Epithelial cell of proximal tubule (primary cell): Measurements from ENCODE around the gene RNF44. TPM values are rescaled to one million over a fixed set of nuclear protein-coding genes. Genes with fewer than 3 reads are reported as not detected.

ENCODE experiments used
- DNase-seq: peaks from one replicate; pipeline ENCODE4 v3.0.0-alpha.2; 2011; ENCODE audit warnings: low read depth
- H3K4me3 ChIP-seq: 2 replicates; pipeline ENCODE4 v1.5.1; 2011; ENCODE audit warnings: low read depth, mild to moderate bottlenecking, low read length
- total RNA-seq: library from RNA; depleted of rRNA; stranded (reverse); fragments of >200 nt; gene quantifications from 2 replicates; pipeline ENCODE4 v1.2.3, GENCODE V29; 2015
- TF ChIP-seq, protein P1 (sequence below): conservative IDR thresholded peaks from 2 replicates; pipeline ENCODE4 v1.5.1; 2012; ENCODE audit warnings: low read depth, mild to moderate bottlenecking, low read length

Gene RNF44
- total RNA-seq, 1 donor from 2014 or later, result 17.1 TPM

DNA sequence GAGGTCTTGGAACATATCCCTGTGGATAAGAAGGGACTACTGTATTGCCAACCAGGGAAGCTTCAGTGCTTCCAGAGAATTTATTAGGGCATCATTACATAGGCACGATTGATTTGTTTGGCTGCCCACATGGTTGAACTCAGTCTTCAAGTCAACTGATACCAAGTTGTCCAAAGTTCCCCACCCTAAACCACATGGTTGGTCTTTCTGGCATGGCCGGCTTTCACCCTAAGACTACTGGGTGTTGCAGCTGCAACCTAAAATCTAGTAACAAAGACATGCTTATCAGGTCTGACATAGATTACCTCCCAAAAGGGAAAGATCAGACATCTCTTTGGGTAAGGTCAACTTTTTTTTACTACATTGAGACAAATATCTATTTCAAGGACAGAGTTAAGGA, 52.0 kb downstream of the RNF44 start:
- H3K4me3 ChIP-seq, result no peak overlapping the region
- TF ChIP-seq, protein P1, sequence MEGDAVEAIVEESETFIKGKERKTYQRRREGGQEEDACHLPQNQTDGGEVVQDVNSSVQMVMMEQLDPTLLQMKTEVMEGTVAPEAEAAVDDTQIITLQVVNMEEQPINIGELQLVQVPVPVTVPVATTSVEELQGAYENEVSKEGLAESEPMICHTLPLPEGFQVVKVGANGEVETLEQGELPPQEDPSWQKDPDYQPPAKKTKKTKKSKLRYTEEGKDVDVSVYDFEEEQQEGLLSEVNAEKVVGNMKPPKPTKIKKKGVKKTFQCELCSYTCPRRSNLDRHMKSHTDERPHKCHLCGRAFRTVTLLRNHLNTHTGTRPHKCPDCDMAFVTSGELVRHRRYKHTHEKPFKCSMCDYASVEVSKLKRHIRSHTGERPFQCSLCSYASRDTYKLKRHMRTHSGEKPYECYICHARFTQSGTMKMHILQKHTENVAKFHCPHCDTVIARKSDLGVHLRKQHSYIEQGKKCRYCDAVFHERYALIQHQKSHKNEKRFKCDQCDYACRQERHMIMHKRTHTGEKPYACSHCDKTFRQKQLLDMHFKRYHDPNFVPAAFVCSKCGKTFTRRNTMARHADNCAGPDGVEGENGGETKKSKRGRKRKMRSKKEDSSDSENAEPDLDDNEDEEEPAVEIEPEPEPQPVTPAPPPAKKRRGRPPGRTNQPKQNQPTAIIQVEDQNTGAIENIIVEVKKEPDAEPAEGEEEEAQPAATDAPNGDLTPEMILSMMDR, result no peak
- DNase-seq, result no peak

DNA sequence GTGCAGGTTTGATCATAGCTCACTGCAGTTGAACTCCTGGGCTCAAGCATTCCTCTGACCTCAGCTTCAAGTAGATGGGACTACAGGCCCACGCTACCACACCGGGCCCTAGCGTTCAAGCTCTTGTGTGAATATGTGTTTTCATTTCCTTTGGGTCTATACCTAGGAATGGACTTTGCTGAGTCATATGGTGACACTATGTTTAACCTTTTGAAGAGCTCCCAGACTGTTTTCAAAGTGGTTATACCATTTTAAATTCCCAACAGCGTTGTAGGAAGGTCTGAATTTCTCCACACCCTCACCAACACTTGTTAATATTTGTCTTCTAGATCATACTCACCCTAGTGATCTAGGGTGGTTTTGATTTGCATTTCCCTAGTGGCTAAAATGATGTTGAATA, 55.5 kb downstream of the RNF44 start:
- TF ChIP-seq, protein P1, result no peak
- no peak overlapping the region for H3K4me3 ChIP-seq
- DNase-seq, result no peak

Other genes starting within 250 kb of the RNF44 start
- 88.1 and 90.1 TPM in 2 replicates for gene KIAA1191, start 175.6 kb downstream of the RNF44 start, total RNA-seq
- 2.9 and 3.4 TPM in 2 replicates for gene ARL10, start 171.9 kb downstream of the RNF44 start, total RNA-seq
- 23.5 and 42.7 TPM in 2 replicates for gene NOP16, start 148.8 kb downstream of the RNF44 start, total RNA-seq
- gene HIGD2A, start 148.7 kb downstream of the RNF44 start, total RNA-seq, result 118 and 123 TPM in 2 replicates
- 149 and 152 TPM in 2 replicates for gene CLTB, start 120.9 kb downstream of the RNF44 start, total RNA-seq
- 32.9 and 35.7 TPM in 2 replicates for gene FAF2, start 89.0 kb downstream of the RNF44 start, total RNA-seq
- not detected in 2 replicates for gene CDHR2, start 11.9 kb upstream of the RNF44 start, total RNA-seq
- gene GPRIN1, start 72.8 kb upstream of the RNF44 start, total RNA-seq, result 34.0 and 40.2 TPM in 2 replicates
- 0.17 TPM in 1 of 2 replicates, not detected in the other for gene SNCB, start 93.1 kb upstream of the RNF44 start, total RNA-seq
- gene EIF4E1B, start 93.3 kb upstream of the RNF44 start, total RNA-seq, result not detected in 2 replicates
- gene TSPAN17, start 110.1 kb upstream of the RNF44 start, total RNA-seq, result 29.1 and 40.2 TPM in 2 replicates